SK-N-SH treated with all-trans-retinoic acid at 6 μM for 48 hours (cell line): Measurements from ENCODE around the gene DCC.

Experiments used
- ATAC-seq: fragments of 200-7000 bp; cut with Tn5 transposase; 3 replicates; pipeline ENCODE4 v1.9.1; 2020; ENCODE audit warnings: mild to moderate bottlenecking, moderate library complexity
- ARNTL ChIP-seq: fragments of 450-650 bp; formaldehyde crosslinking; IDR thresholded peaks from 2 replicates; pipeline ENCODE4 v1.5.0; 2020; ENCODE audit warnings: low read depth, mild to moderate bottlenecking, moderate library complexity, borderline replicate concordance
- BACH2 ChIP-seq: fragments of 250-450 bp; sonication (Bioruptor Pico); IDR thresholded peaks from 2 replicates; pipeline ENCODE4 v1.9.0; 2021; ENCODE audit warnings: mild to moderate bottlenecking, borderline replicate concordance
- CSDC2 ChIP-seq: fragments of 250-450 bp; sonication (Bioruptor Pico); IDR thresholded peaks from 2 replicates; pipeline ENCODE4 v1.5.0; 2020; ENCODE audit warnings: mild to moderate bottlenecking, moderate library complexity
- CSRNP3 ChIP-seq: fragments of 250-450 bp; sonication (Bioruptor Pico); IDR thresholded peaks from 2 replicates; pipeline ENCODE4 v1.5.1; 2021; ENCODE audit warnings: mild to moderate bottlenecking, moderate library complexity
- ESRRG ChIP-seq: fragments of 250-450 bp; sonication (Bioruptor Pico); IDR thresholded peaks from 2 replicates; pipeline ENCODE4 v1.6.1; 2021; ENCODE audit warnings: mild to moderate bottlenecking
- GLIS3 ChIP-seq: fragments of 250-450 bp; sonication (Bioruptor Pico); IDR thresholded peaks from 2 replicates; pipeline ENCODE4 v1.5.0; 2020; ENCODE audit warnings: mild to moderate bottlenecking, moderate library complexity
- ISL1 ChIP-seq: fragments of 250-450 bp; sonication (Bioruptor Pico); IDR thresholded peaks from 2 replicates; pipeline ENCODE4 v2.1.2; 2022; ENCODE audit warnings: mild to moderate bottlenecking, moderate library complexity
- OSR1 ChIP-seq: fragments of 250-450 bp; sonication (Bioruptor Pico); IDR thresholded peaks from 2 replicates; pipeline ENCODE4 v1.8.0; 2022; ENCODE audit warnings: moderate library complexity, mild to moderate bottlenecking, inconsistent platforms
- PPARA ChIP-seq: fragments of 250-450 bp; sonication (Bioruptor Pico); IDR thresholded peaks from 2 replicates; pipeline ENCODE4 v1.5.0; 2020; ENCODE audit warnings: mild to moderate bottlenecking, borderline replicate concordance
- RARB ChIP-seq: fragments of 250-450 bp; sonication (Bioruptor Pico); IDR thresholded peaks from 2 replicates; pipeline ENCODE4 v1.8.0; 2021; ENCODE audit warnings: mild to moderate bottlenecking, moderate library complexity
- SNAI2 ChIP-seq: fragments of 250-450 bp; sonication (Bioruptor Pico); IDR thresholded peaks from 2 replicates; pipeline ENCODE4 v1.5.0; 2020; ENCODE audit warnings: mild to moderate bottlenecking, moderate library complexity
- TCF4 ChIP-seq: fragments of 250-450 bp; sonication (Bioruptor Pico); IDR thresholded peaks from 2 replicates; pipeline ENCODE4 v1.8.0; 2021; ENCODE audit warnings: mild to moderate bottlenecking, moderate library complexity, borderline replicate concordance
- TOX ChIP-seq: fragments of 250-450 bp; sonication (Bioruptor Pico); IDR thresholded peaks from 2 replicates; pipeline ENCODE4 v1.8.0; 2021; ENCODE audit warnings: mild to moderate bottlenecking, moderate library complexity, borderline replicate concordance
- TSHZ2 ChIP-seq: fragments of 250-450 bp; sonication (Bioruptor Pico); IDR thresholded peaks from 2 replicates; pipeline ENCODE4 v1.5.0; 2020; ENCODE audit warnings: mild to moderate bottlenecking, moderate library complexity
- ZC3H10 ChIP-seq: fragments of 250-450 bp; sonication (Bioruptor Pico); IDR thresholded peaks from 2 replicates; pipeline ENCODE4 v1.5.1; 2021; ENCODE audit warnings: mild to moderate bottlenecking, moderate library complexity
- ZFP3 ChIP-seq: fragments of 250-450 bp; sonication (Bioruptor Pico); IDR thresholded peaks from 2 replicates; pipeline ENCODE4 v1.5.0; 2020; ENCODE audit warnings: mild to moderate bottlenecking, moderate library complexity
- ZFP30 ChIP-seq: fragments of 450-650 bp; formaldehyde crosslinking; IDR thresholded peaks from 2 replicates; pipeline ENCODE4 v1.5.0; 2022; ENCODE audit warnings: mild to moderate bottlenecking, moderate library complexity
- ZNF565 ChIP-seq: fragments of 450-650 bp; formaldehyde crosslinking; conservative IDR thresholded peaks from 2 replicates; pipeline ENCODE4 v1.5.0; 2020; ENCODE audit warnings: low read depth, mild to moderate bottlenecking, moderate library complexity
- ZNF70 ChIP-seq: fragments of 450-650 bp; formaldehyde crosslinking; IDR thresholded peaks from 2 replicates; pipeline ENCODE4 v1.5.0; 2020; ENCODE audit warnings: mild to moderate bottlenecking, moderate library complexity
- ZNF8 ChIP-seq: fragments of 450-650 bp; formaldehyde crosslinking; IDR thresholded peaks from 2 replicates; pipeline ENCODE4 v1.5.0; 2020; ENCODE audit warnings: mild to moderate bottlenecking, moderate library complexity
- TF ChIP-seq, protein P1 (sequence below): fragments of 250-450 bp; sonication (Bioruptor Pico); IDR thresholded peaks from 2 replicates; pipeline ENCODE4 v1.5.1; 2020; ENCODE audit warnings: low read depth, mild to moderate bottlenecking, moderate library complexity
- TF ChIP-seq, protein P2 (sequence below): fragments of 250-450 bp; sonication (Bioruptor Pico); IDR thresholded peaks from 2 replicates; pipeline ENCODE4 v1.8.0; 2020; ENCODE audit warnings: mild to moderate bottlenecking, moderate library complexity, borderline replicate concordance
- TF ChIP-seq, protein P3 (sequence below): fragments of 250-450 bp; sonication (Bioruptor Pico); IDR thresholded peaks from 2 replicates; pipeline ENCODE4 v1.8.0; 2021; ENCODE audit warnings: low read depth, mild to moderate bottlenecking, moderate library complexity, borderline replicate concordance

Gene DCC

GRCh38 chr18:52685316-52685715 lies 345.3 kb downstream of the DCC start (continued):
- no peak for TF ChIP-seq ZC3H10 (CRISPR knock-in tag)
- TF ChIP-seq ZNF70 (CRISPR knock-in tag), result no peak
- no peak for TF ChIP-seq CSDC2 (CRISPR knock-in tag)
- no peak for TF ChIP-seq ZFP3
- no peak for TF ChIP-seq ISL1 (CRISPR knock-in tag)

DNA sequence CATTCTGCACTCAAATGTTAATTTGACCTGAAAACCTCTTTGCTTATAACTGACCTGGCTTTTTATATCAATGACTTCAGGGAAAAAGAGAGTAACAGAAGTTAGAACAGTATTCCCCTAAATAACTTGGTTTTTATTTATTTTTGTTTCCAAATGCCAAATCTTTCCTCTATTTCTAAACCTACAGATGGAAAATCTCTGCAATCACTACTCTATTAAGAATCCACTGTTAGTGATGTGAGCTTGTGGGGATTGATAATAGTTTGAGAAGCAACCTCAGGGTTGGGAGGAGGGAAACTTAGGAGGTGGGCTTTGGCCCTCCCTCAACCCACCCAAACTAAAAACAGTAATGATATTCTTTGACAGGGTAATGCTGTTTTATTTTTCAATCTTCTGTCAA lies 351.8 kb downstream of the DCC start:
- no peak for ATAC-seq
- no peak for TF ChIP-seq CSRNP3 (CRISPR knock-in tag)
- TF ChIP-seq BACH2 (CRISPR knock-in tag), result no peak
- TF ChIP-seq CSDC2 (CRISPR knock-in tag), result no peak
- no peak for TF ChIP-seq OSR1
- TF ChIP-seq, protein P1, sequence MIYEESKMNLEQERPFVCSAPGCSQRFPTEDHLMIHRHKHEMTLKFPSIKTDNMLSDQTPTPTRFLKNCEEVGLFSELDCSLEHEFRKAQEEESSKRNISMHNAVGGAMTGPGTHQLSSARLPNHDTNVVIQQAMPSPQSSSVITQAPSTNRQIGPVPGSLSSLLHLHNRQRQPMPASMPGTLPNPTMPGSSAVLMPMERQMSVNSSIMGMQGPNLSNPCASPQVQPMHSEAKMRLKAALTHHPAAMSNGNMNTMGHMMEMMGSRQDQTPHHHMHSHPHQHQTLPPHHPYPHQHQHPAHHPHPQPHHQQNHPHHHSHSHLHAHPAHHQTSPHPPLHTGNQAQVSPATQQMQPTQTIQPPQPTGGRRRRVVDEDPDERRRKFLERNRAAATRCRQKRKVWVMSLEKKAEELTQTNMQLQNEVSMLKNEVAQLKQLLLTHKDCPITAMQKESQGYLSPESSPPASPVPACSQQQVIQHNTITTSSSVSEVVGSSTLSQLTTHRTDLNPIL (CRISPR knock-in tag), result no peak
- no peak for TF ChIP-seq ESRRG (CRISPR knock-in tag)
- TF ChIP-seq ZNF70 (CRISPR knock-in tag), result no peak
- TF ChIP-seq, protein P2, sequence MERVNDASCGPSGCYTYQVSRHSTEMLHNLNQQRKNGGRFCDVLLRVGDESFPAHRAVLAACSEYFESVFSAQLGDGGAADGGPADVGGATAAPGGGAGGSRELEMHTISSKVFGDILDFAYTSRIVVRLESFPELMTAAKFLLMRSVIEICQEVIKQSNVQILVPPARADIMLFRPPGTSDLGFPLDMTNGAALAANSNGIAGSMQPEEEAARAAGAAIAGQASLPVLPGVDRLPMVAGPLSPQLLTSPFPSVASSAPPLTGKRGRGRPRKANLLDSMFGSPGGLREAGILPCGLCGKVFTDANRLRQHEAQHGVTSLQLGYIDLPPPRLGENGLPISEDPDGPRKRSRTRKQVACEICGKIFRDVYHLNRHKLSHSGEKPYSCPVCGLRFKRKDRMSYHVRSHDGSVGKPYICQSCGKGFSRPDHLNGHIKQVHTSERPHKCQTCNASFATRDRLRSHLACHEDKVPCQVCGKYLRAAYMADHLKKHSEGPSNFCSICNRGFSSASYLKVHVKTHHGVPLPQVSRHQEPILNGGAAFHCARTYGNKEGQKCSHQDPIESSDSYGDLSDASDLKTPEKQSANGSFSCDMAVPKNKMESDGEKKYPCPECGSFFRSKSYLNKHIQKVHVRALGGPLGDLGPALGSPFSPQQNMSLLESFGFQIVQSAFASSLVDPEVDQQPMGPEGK, result no peak
- no peak for TF ChIP-seq TSHZ2
- TF ChIP-seq ZNF565 (CRISPR knock-in tag), result no peak
- no peak for TF ChIP-seq TCF4 (CRISPR knock-in tag)
- TF ChIP-seq ZFP30, result no peak
- no peak for TF ChIP-seq SNAI2 (CRISPR knock-in tag)
- no peak for TF ChIP-seq ZNF8 (CRISPR knock-in tag)
- no peak for TF ChIP-seq TOX (CRISPR knock-in tag)
- TF ChIP-seq ZC3H10 (CRISPR knock-in tag), result no peak
- TF ChIP-seq PPARA (CRISPR knock-in tag), result no peak
- TF ChIP-seq GLIS3, result no peak
- TF ChIP-seq ARNTL (CRISPR knock-in tag), result no peak
- no peak for TF ChIP-seq ISL1 (CRISPR knock-in tag)
- TF ChIP-seq, all 23 proteins: peak for 0

- TF ChIP-seq, protein P2, result no peak
- TF ChIP-seq TSHZ2 (no peak), GLIS3 (no peak), ARNTL (CRISPR knock-in tag) (no peak), RARB (no peak), BACH2 (CRISPR knock-in tag) (no peak), TOX (CRISPR knock-in tag) (no peak), SNAI2 (CRISPR knock-in tag) (no peak), TCF4 (CRISPR knock-in tag) (no peak), ZNF565 (CRISPR knock-in tag) (no peak), ZC3H10 (CRISPR knock-in tag) (no peak)
- TF ChIP-seq, protein P3, sequence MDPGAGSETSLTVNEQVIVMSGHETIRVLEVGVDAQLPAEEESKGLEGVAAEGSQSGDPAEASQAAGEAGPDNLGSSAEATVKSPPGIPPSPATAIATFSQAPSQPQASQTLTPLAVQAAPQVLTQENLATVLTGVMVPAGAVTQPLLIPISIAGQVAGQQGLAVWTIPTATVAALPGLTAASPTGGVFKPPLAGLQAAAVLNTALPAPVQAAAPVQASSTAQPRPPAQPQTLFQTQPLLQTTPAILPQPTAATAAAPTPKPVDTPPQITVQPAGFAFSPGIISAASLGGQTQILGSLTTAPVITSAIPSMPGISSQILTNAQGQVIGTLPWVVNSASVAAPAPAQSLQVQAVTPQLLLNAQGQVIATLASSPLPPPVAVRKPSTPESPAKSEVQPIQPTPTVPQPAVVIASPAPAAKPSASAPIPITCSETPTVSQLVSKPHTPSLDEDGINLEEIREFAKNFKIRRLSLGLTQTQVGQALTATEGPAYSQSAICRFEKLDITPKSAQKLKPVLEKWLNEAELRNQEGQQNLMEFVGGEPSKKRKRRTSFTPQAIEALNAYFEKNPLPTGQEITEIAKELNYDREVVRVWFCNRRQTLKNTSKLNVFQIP (CRISPR knock-in tag), result no peak
- no peak for ATAC-seq
Observed at GRCh38 chr18:52694804-52695203, 354.8 kb downstream of the DCC start.
